ENCODE results near the gene PER1.

GRCh38 chr17:8091033-8091687 lies 61.0 kb downstream of the PER1 start:
- TF ChIP-seq CTCF (conservative IDR thresholded peaks at IDR 0.05; ENCODE audit: low read depth, low read length): no peak
- no peak for TF ChIP-seq EZH2 (IDR thresholded peaks at IDR 0.05; ENCODE audit: low read length, unreplicated experiment)
